Activated naive CD4-positive, alpha-beta T cell treated with anti-CD3 and anti-CD28 coated beads, Interleukin-2, amount 50 U/mL, for 16 hours (primary cell): ENCODE data around the gene SNRPD3.

ENCODE experiments used
- DNase-seq: peaks from one replicate; pipeline ENCODE4 v3.0.0-alpha.2; 2020

The SNRPD3 gene

GRCh38 chr22:24576778-24577177, 21.0 kb downstream of the SNRPD3 start:
- no peak for DNase-seq

- DNase-seq, result no peak
These were observed 22.8 kb downstream of the SNRPD3 start for GRCh38 chr22:24578355-24579257.

GRCh38 chr22:24579258-24579601, 23.4 kb downstream of the SNRPD3 start:
- no peak for DNase-seq

GRCh38 chr22:24580276-24580675, 24.5 kb downstream of the SNRPD3 start:
- DNase-seq, result no peak

GRCh38 chr22:24582056-24582814, 26.4 kb downstream of the SNRPD3 start:
- DNase-seq, result no peak

- DNase-seq, result no peak
These were observed 27.7 kb downstream of the SNRPD3 start for GRCh38 chr22:24583221-24584165.

- no peak for DNase-seq
These were observed 28.5 kb downstream of the SNRPD3 start for GRCh38 chr22:24584166-24584790.

- DNase-seq, result no peak
These were observed 29.1 kb downstream of the SNRPD3 start for GRCh38 chr22:24584871-24585411.

GRCh38 chr22:24585461-24585860, 29.7 kb downstream of the SNRPD3 start:
- DNase-seq, result no peak

- DNase-seq, result no peak
These were observed 30.2 kb downstream of the SNRPD3 start for GRCh38 chr22:24585927-24586546.

GRCh38 chr22:24587251-24587650, 31.5 kb downstream of the SNRPD3 start:
- DNase-seq, result no peak

- DNase-seq, result no peak
These were observed 32.1 kb downstream of the SNRPD3 start for GRCh38 chr22:24587948-24588347.

- DNase-seq, result no peak
These were observed 32.6 kb downstream of the SNRPD3 start for GRCh38 chr22:24588381-24588756.

GRCh38 chr22:24588757-24589481, 33.1 kb downstream of the SNRPD3 start:
- no peak for DNase-seq

- no peak for DNase-seq
These were observed 33.8 kb downstream of the SNRPD3 start for GRCh38 chr22:24589518-24590030.

GRCh38 chr22:24590596-24591173, 34.9 kb downstream of the SNRPD3 start:
- no peak for DNase-seq

- DNase-seq, result no peak
These were observed 35.6 kb downstream of the SNRPD3 start for GRCh38 chr22:24591286-24591830.

GRCh38 chr22:24592058-24592850, 36.5 kb downstream of the SNRPD3 start:
- DNase-seq, result no peak

GRCh38 chr22:24592851-24593558, 37.2 kb downstream of the SNRPD3 start, which contains the start of gene LRRC75B:
Gene LRRC75B, minus strand, starts transcription at chr22:24593073. Its CDS starts 34 bp downstream, at chr22:24593039.
- no peak for DNase-seq
